ENCODE results near the gene SORCS1. TPM values are rescaled to one million over a fixed set of nuclear protein-coding genes. Genes with fewer than 3 reads are reported as not detected.

Gene SORCS1
- total and polyA plus RNA-seq, 2 donors from 2014 or later, result 0.76 to 2.4 TPM

- FAIRE-seq (no peak), DNase-seq (peak in 3 of 5 donors; percentile 24 to 35 (median 35))
- intact Hi-C loops (cut with DNase I), result no loop called here
- Histone ChIP-seq H3K27me3 (ENCODE audit: control insufficient read depth, insufficient read depth, low read length) (no peaks in the 10 kb centered on the region), H3K9ac (ENCODE audit: low read length in 3 of 3) (no peak overlapping the region), H3K36me3 (ENCODE audit: control insufficient read depth in 2 of 3, insufficient read depth in 3 of 3, low read length in 3 of 3) (no peaks in the 10 kb centered on the region), H3K4me1 (ENCODE audit: control insufficient read depth in 2 of 3, insufficient read depth in 2 of 3, low read depth in 1 of 3, low read length in 3 of 3) (no peaks in the 10 kb centered on the region), H3K9me3 (ENCODE audit: control insufficient read depth in 2 of 3, insufficient read depth in 1 of 3, low read length in 3 of 3) (no peaks in the 10 kb centered on the region), H3K4me3 (ENCODE audit: low read length in 3 of 3) (no peak overlapping the region), H3K27ac (ENCODE audit: low read depth in 2 of 2, low read length in 2 of 2) (no peak overlapping the region)
- TF ChIP-seq, protein P1, sequence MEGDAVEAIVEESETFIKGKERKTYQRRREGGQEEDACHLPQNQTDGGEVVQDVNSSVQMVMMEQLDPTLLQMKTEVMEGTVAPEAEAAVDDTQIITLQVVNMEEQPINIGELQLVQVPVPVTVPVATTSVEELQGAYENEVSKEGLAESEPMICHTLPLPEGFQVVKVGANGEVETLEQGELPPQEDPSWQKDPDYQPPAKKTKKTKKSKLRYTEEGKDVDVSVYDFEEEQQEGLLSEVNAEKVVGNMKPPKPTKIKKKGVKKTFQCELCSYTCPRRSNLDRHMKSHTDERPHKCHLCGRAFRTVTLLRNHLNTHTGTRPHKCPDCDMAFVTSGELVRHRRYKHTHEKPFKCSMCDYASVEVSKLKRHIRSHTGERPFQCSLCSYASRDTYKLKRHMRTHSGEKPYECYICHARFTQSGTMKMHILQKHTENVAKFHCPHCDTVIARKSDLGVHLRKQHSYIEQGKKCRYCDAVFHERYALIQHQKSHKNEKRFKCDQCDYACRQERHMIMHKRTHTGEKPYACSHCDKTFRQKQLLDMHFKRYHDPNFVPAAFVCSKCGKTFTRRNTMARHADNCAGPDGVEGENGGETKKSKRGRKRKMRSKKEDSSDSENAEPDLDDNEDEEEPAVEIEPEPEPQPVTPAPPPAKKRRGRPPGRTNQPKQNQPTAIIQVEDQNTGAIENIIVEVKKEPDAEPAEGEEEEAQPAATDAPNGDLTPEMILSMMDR (IDR thresholded peaks at IDR 0.05; ENCODE audit: borderline replicate concordance, extremely low read depth, insufficient read depth), result peak; percentile 65
Observed at GRCh38 chr10:106711313-106711906, 453.1 kb downstream of the SORCS1 start.

DNA sequence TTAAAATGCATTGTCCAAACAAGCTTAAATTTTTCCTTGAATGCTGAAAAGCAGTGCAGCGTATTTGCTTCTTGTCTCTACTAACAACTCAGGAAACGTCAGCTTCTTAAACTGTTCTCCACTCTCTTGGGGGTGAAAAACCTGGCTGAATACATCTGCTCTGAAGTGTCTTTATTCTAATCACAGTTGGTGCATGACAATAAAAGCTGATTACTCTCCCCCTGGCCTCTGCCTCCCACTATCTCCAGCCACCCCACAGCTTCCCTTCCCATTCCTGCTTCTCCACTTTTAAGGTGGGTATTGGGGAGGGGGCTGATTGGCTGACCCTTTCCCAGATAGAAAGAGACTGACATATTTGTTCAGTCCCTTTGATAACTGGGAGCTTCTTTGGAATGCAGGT is 456.0 kb downstream of the SORCS1 start:
- no peaks in the 10 kb centered on the region for H3K36me3 ChIP-seq (ENCODE audit: control insufficient read depth in 2 of 3, insufficient read depth in 3 of 3, low read length in 3 of 3)
- H3K4me1 ChIP-seq (ENCODE audit: control insufficient read depth in 2 of 3, insufficient read depth in 2 of 3, low read depth in 1 of 3, low read length in 3 of 3), result no peaks in the 10 kb centered on the region
- no peak overlapping the region for H3K4me3 ChIP-seq (ENCODE audit: low read length in 3 of 3)
- no peak for DNase-seq
- TF ChIP-seq, protein P1 (IDR thresholded peaks at IDR 0.05; ENCODE audit: borderline replicate concordance, extremely low read depth, insufficient read depth), result no peak
- no peak for FAIRE-seq
- no peak overlapping the region for H3K9ac ChIP-seq (ENCODE audit: low read length in 3 of 3)
- intact Hi-C loops (cut with DNase I), result no loop called here
- no peaks in the 10 kb centered on the region for H3K27me3 ChIP-seq (ENCODE audit: control insufficient read depth, insufficient read depth, low read length)
- H3K9me3 ChIP-seq (ENCODE audit: control insufficient read depth in 2 of 3, insufficient read depth in 1 of 3, low read length in 3 of 3), result no peaks in the 10 kb centered on the region
- no peak overlapping the region for H3K27ac ChIP-seq (ENCODE audit: low read depth in 2 of 2, low read length in 2 of 2)

- H3K36me3 ChIP-seq (ENCODE audit: control insufficient read depth in 2 of 3, insufficient read depth in 3 of 3, low read length in 3 of 3), result no peaks in the 10 kb centered on the region
- no peaks in the 10 kb centered on the region for H3K4me1 ChIP-seq (ENCODE audit: control insufficient read depth in 2 of 3, insufficient read depth in 2 of 3, low read depth in 1 of 3, low read length in 3 of 3)
- FAIRE-seq (no peak), DNase-seq (no peak)
- no peak overlapping the region for H3K27ac ChIP-seq (ENCODE audit: low read depth in 2 of 2, low read length in 2 of 2)
- TF ChIP-seq, protein P1 (IDR thresholded peaks at IDR 0.05; ENCODE audit: borderline replicate concordance, extremely low read depth, insufficient read depth), result no peak
- no peaks in the 10 kb centered on the region for H3K27me3 ChIP-seq (ENCODE audit: control insufficient read depth, insufficient read depth, low read length)
- H3K9me3 ChIP-seq (ENCODE audit: control insufficient read depth in 2 of 3, insufficient read depth in 1 of 3, low read length in 3 of 3), result no peaks in the 10 kb centered on the region
- H3K9ac ChIP-seq (ENCODE audit: low read length in 3 of 3), result no peak overlapping the region
- intact Hi-C loops (cut with DNase I), result no loop called here
- no peak overlapping the region for H3K4me3 ChIP-seq (ENCODE audit: low read length in 3 of 3)
Observed at GRCh38 chr10:106707657-106708056, 456.8 kb downstream of the SORCS1 start.

DNA sequence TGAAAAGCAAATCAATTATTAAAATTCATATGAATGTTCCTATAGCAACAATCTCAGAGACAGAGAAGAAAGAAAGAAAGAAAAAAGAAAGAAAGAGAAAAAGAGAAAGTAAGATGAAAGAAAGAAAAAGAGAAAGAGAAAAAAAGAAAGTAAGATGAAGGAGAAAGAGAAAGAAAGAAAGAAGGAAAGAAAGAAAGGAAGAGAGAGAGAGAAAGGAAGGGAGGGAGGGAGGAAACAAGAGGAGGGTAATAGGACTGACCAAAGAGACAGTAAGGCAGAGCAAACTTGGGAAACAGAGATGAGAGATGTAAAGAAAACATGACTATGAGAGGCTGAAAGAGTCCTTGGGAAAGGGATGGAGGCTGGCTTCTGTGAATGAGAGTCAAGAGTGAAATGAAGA is 458.4 kb downstream of the SORCS1 start:
- no peak overlapping the region for H3K27ac ChIP-seq (ENCODE audit: low read depth in 2 of 2, low read length in 2 of 2)
- H3K9ac ChIP-seq (ENCODE audit: low read length in 3 of 3), result no peak overlapping the region
- no peaks in the 10 kb centered on the region for H3K4me1 ChIP-seq (ENCODE audit: control insufficient read depth in 2 of 3, insufficient read depth in 2 of 3, low read depth in 1 of 3, low read length in 3 of 3)
- H3K27me3 ChIP-seq (ENCODE audit: control insufficient read depth, insufficient read depth, low read length), result no peaks in the 10 kb centered on the region
- H3K4me3 ChIP-seq (ENCODE audit: low read length in 3 of 3), result no peak overlapping the region
- no peaks in the 10 kb centered on the region for H3K9me3 ChIP-seq (ENCODE audit: control insufficient read depth in 2 of 3, insufficient read depth in 1 of 3, low read length in 3 of 3)
- no peaks in the 10 kb centered on the region for H3K36me3 ChIP-seq (ENCODE audit: control insufficient read depth in 2 of 3, insufficient read depth in 3 of 3, low read length in 3 of 3)
- DNase-seq (no peak), FAIRE-seq (no peak)
- intact Hi-C loops (cut with DNase I), result no loop called here
- TF ChIP-seq, protein P1 (IDR thresholded peaks at IDR 0.05; ENCODE audit: borderline replicate concordance, extremely low read depth, insufficient read depth), result no peak
